A549 (cell line): ENCODE measurements around the gene YBEY. TPM values are rescaled to one million over a fixed set of nuclear protein-coding genes. Genes with fewer than 3 reads are reported as not detected.

Experiments used
- ATAC-seq, 2 experiments: fragments of 200-7000 bp in 1 of 2; fragments of >200 bp in 1 of 2; cut with Nextera tagmentation in 1 of 2; cut with Tn5 transposase in 1 of 2; 3 replicates each; pipeline versions ENCODE4 v1.8.0 to v1.9.1; 2018 to 2020; ENCODE audit warnings: mild to moderate bottlenecking in 1 of 2, moderate library complexity in 1 of 2
- CTCF ChIA-PET: fragments of 300-600 bp; sonication (Branson Sonifier 250); formaldehyde crosslinking; extraction: SDS; loops from one replicate; lab custom pipeline; 2021; ENCODE audit warnings: antibody characterized with exemption, inconsistent platforms; lab: Yijun Ruan, JAX
- POLR2A ChIA-PET: fragments of 350-600 bp; formaldehyde crosslinking; extraction: SDS; loops from one replicate; lab custom pipeline; 2021; ENCODE audit warnings: antibody characterized with exemption, inconsistent platforms; lab: Yijun Ruan, JAX
- DNase-seq, 2 experiments: peaks; one replicate each; pipeline versions ENCODE4 v3.0.0 to v3.0.0-alpha.2; 2011 to 2016; ENCODE audit warnings: low read depth in 1 of 2, low spot score in 1 of 2
- FAIRE-seq: peaks from 2 replicates; lab custom pipeline; 2011; peaks lifted over from hg19 to GRCh38; lab: Jason Lieb, UNC
- H3K27ac ChIP-seq, 2 experiments: fragments of >200 bp; sonication (Bioruptor Twin); formaldehyde crosslinking; 3 replicates each; pipeline ENCODE4 v1.5.1; 2016 to 2017
- H3K4me1 ChIP-seq: fragments of >200 bp; sonication (Bioruptor Twin); formaldehyde crosslinking; 3 replicates; pipeline ENCODE4 v1.6.1; 2016
- H3K4me2 ChIP-seq: fragments of >200 bp; sonication (Bioruptor Twin); formaldehyde crosslinking; 3 replicates; pipeline ENCODE4 v1.6.1; 2016
- H3K4me3 ChIP-seq: fragments of >200 bp; sonication (Bioruptor Twin); formaldehyde crosslinking; 3 replicates; pipeline ENCODE4 v1.5.1; 2016
- H3K9me3 ChIP-seq: fragments of >200 bp; sonication (Bioruptor Twin); formaldehyde crosslinking; 3 replicates; pipeline ENCODE4 v1.6.1; 2016
- BCL3 ChIP-seq: fragments of >200 bp; sonication (Bioruptor Twin); formaldehyde crosslinking; IDR thresholded peaks from 3 replicates; pipeline ENCODE4 v1.6.1; 2016
- BHLHE40 ChIP-seq: IDR thresholded peaks from 2 replicates; pipeline ENCODE4 v1.6.1; 2012; ENCODE audit warnings: low read depth, low read length, inconsistent platforms
- CBX2 ChIP-seq: fragments of 200-600 bp; sonication (generic); IDR thresholded peaks from 2 replicates; pipeline ENCODE4 v1.6.1; 2016; ENCODE audit warnings: low read depth, mild to moderate bottlenecking, borderline replicate concordance
- CBX8 ChIP-seq: fragments of 200-600 bp; sonication (generic); IDR thresholded peaks from 2 replicates; pipeline ENCODE4 v1.6.1; 2016
- CHD2 ChIP-seq: fragments of 150-350 bp; IDR thresholded peaks from 2 replicates; pipeline ENCODE4 v1.6.1; 2014; ENCODE audit warnings: low read length; ENCODE audit not compliant: partially characterized antibody
- EHF ChIP-seq: fragments of 250-450 bp; sonication (Bioruptor Pico); IDR thresholded peaks from 2 replicates; pipeline ENCODE4 v1.5.0; 2020; ENCODE audit warnings: mild to moderate bottlenecking
- EHMT2 ChIP-seq: fragments of 200-600 bp; sonication (generic); IDR thresholded peaks from 2 replicates; pipeline ENCODE4 v1.6.1; 2016; ENCODE audit warnings: antibody characterized with exemption, low read depth, mild to moderate bottlenecking, moderate library complexity
- EP300 ChIP-seq, 2 experiments: fragments of >200 bp; sonication (Bioruptor Twin); formaldehyde crosslinking; IDR thresholded peaks; 2 replicates in 1 of 2; 3 replicates in 1 of 2; pipeline ENCODE4 v1.6.1; 2016 to 2017
- FOSL2 ChIP-seq, 2 experiments: fragments of 450-650 bp in 1 of 2; fragments of >200 bp in 1 of 2; sonication (Bioruptor Twin) in 1 of 2; formaldehyde crosslinking; IDR thresholded peaks; 2 replicates each; pipeline versions ENCODE4 v1.5.0 to v1.6.1; 2016 to 2020; ENCODE audit warnings: mild to moderate bottlenecking in 1 of 2, moderate library complexity in 1 of 2
- FOXS1 ChIP-seq: fragments of 250-450 bp; sonication (Bioruptor Pico); IDR thresholded peaks from 2 replicates; pipeline ENCODE4 v1.5.0; 2020; ENCODE audit warnings: mild to moderate bottlenecking, moderate library complexity
- HDAC2 ChIP-seq: fragments of 200-600 bp; sonication (generic); IDR thresholded peaks from 2 replicates; pipeline ENCODE4 v1.6.1; 2016
- HES2 ChIP-seq: fragments of >200 bp; sonication (Bioruptor Twin); formaldehyde crosslinking; IDR thresholded peaks from 2 replicates; pipeline ENCODE4 v1.6.1; 2016
- HEYL ChIP-seq: fragments of 250-450 bp; sonication (Bioruptor Pico); IDR thresholded peaks from 2 replicates; pipeline ENCODE4 v1.8.0; 2021; ENCODE audit warnings: mild to moderate bottlenecking, moderate library complexity
- HOXA7 ChIP-seq: fragments of 250-450 bp; sonication (Bioruptor Pico); IDR thresholded peaks from 2 replicates; pipeline ENCODE4 v1.5.0; 2020; ENCODE audit warnings: mild to moderate bottlenecking, moderate library complexity
- HOXB13 ChIP-seq: fragments of 250-450 bp; sonication (Bioruptor Pico); IDR thresholded peaks from 2 replicates; pipeline ENCODE4 v1.5.0; 2020; ENCODE audit warnings: low read depth, mild to moderate bottlenecking, moderate library complexity
- KDM5A ChIP-seq: fragments of 200-600 bp; sonication (generic); IDR thresholded peaks from 2 replicates; pipeline ENCODE4 v1.6.1; 2016; ENCODE audit warnings: antibody characterized with exemption, mild to moderate bottlenecking
- NFE2L2 ChIP-seq: fragments of 150-350 bp; conservative IDR thresholded peaks from 2 replicates; pipeline ENCODE4 v1.6.1; 2014; ENCODE audit warnings: low read length
- NPAS2 ChIP-seq: fragments of 250-450 bp; sonication (Bioruptor Pico); IDR thresholded peaks from 2 replicates; pipeline ENCODE4 v1.8.0; 2022; ENCODE audit warnings: mild to moderate bottlenecking, moderate library complexity, borderline replicate concordance
- NR3C1 ChIP-seq: fragments of >200 bp; sonication (Bioruptor Twin); formaldehyde crosslinking; IDR thresholded peaks from 3 replicates; pipeline ENCODE4 v1.6.1; 2017
- PHF8 ChIP-seq: fragments of 200-600 bp; sonication (generic); IDR thresholded peaks from 2 replicates; pipeline ENCODE4 v1.6.1; 2016; ENCODE audit warnings: low read depth, mild to moderate bottlenecking, antibody characterized with exemption, moderate library complexity, borderline replicate concordance
- POLR2A ChIP-seq: IDR thresholded peaks from 2 replicates; pipeline ENCODE4 v1.6.1; 2012; ENCODE audit warnings: mild to moderate bottlenecking, low read length
- RAD21 ChIP-seq, 2 experiments: fragments of >200 bp in 1 of 2; sonication (Bioruptor Twin) in 1 of 2; formaldehyde crosslinking in 1 of 2; IDR thresholded peaks in 1 of 2; conservative IDR thresholded peaks in 1 of 2; 2 replicates in 1 of 2; 3 replicates in 1 of 2; pipeline ENCODE4 v1.6.1; 2012 to 2018; ENCODE audit warnings: inconsistent platforms in 1 of 2
- RARB ChIP-seq: fragments of 250-450 bp; sonication (Bioruptor Pico); IDR thresholded peaks from 2 replicates; pipeline ENCODE4 v1.8.0; 2021; ENCODE audit warnings: mild to moderate bottlenecking, moderate library complexity
- TFCP2L1 ChIP-seq: fragments of 250-450 bp; sonication (Bioruptor Pico); IDR thresholded peaks from 2 replicates; pipeline ENCODE4 v1.5.0; 2021; ENCODE audit warnings: mild to moderate bottlenecking
- ZC3H11A ChIP-seq: fragments of 450-650 bp; IDR thresholded peaks from 2 replicates; pipeline ENCODE4 v1.6.1; 2014; ENCODE audit warnings: antibody characterized with exemption, mild to moderate bottlenecking
- ZFP36 ChIP-seq: fragments of 450-650 bp; IDR thresholded peaks from 2 replicates; pipeline ENCODE4 v1.6.1; 2014; ENCODE audit warnings: borderline replicate concordance; ENCODE audit not compliant: partially characterized antibody
- ZNF302 ChIP-seq: fragments of 250-450 bp; sonication (Bioruptor Pico); IDR thresholded peaks from 2 replicates; pipeline ENCODE4 v1.9.0; 2021; ENCODE audit warnings: inconsistent platforms, mild to moderate bottlenecking, moderate library complexity
- WGBS: methylation state at CpG from one replicate; pipeline ENCODE4 v1.1.6; 2017; ENCODE audit errors: missing lambda C conversion rate; 5-methylcytosine and 5-hydroxymethylcytosine counted together
- polyA plus RNA-seq, 4 experiments: library from polyadenylated mRNA; depleted of rRNA in 3 of 4; stranded (reverse); fragments of >200 nt; fragmentation: RNase III in 1 of 4; extraction: RNeasy Plus Mini Kit Qiagen cat#74134 plus additional on column Dnase treatment in 1 of 4; gene quantifications; 2 replicates in 3 of 4; 3 replicates in 1 of 4; pipeline ENCODE4 v1.2.3, GENCODE V29; 2011 to 2017
- TF ChIP-seq, protein P1 (sequence below): fragments of 150-350 bp; IDR thresholded peaks from 2 replicates; pipeline ENCODE4 v1.6.1; 2014; ENCODE audit warnings: low read depth, mild to moderate bottlenecking, low read length
- TF ChIP-seq, protein P2 (sequence below): fragments of 200-600 bp; sonication (generic); IDR thresholded peaks from 2 replicates; pipeline ENCODE4 v1.6.1; 2016; ENCODE audit warnings: antibody characterized with exemption, mild to moderate bottlenecking, moderate library complexity

The YBEY gene
- polyA plus RNA-seq, 2 of the 4 experiments (the other 2 are of a cell fraction), result 31.8 to 45.4 TPM

DNA sequence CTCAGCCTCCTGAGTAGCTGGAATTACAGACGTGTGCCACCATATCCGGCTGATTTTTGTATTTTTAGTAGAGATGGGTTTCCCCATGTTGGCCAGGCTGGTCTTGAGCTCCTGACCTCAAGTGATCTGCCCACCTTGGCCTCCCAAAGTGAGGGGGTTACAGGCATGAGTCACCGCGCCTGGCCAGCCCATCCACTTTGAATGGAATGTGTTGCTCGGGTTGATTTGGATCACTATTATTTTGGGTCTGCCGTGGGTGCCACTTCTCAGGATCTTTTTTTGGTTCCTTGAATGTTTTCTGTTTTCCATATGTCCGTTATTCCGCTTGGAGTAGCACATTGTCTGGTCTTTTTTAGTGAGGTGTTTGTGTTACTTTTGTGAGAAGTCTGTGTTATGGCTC, 54.9 kb downstream of the YBEY start:
- 97% methylated on average over 7 of the region's 8 CpGs for WGBS
- Histone ChIP-seq H3K9me3 (no peaks in the 10 kb centered on the region), H3K27ac (no peak overlapping the region), H3K4me3 (no peak overlapping the region), H3K4me1 (no peaks in the 10 kb centered on the region), H3K4me2 (no peak overlapping the region)
- ChIA-PET CTCF (interaction anchor here (1.3 kb wide), 1 partner anchor 25 kb away, joined by 3 read pairs; no protein-coding TSS in a partner anchor), POLR2A (no interaction called here)
- DNase-seq, result no peak
- TF ChIP-seq EP300 (IDR thresholded peaks at IDR 0.05) (no peak), CHD2 (no peak), CBX2 (no peak), NR3C1 (no peak), ZFP36 (no peak), NFE2L2 (no peak), RAD21 (conservative IDR thresholded peaks at IDR 0.05 in 1 of 2, IDR thresholded peaks at IDR 0.05 in 1 of 2) (no peak), HOXB13 (CRISPR knock-in tag) (no peak)
- ATAC-seq, result no peak
- no peak for FAIRE-seq

DNA sequence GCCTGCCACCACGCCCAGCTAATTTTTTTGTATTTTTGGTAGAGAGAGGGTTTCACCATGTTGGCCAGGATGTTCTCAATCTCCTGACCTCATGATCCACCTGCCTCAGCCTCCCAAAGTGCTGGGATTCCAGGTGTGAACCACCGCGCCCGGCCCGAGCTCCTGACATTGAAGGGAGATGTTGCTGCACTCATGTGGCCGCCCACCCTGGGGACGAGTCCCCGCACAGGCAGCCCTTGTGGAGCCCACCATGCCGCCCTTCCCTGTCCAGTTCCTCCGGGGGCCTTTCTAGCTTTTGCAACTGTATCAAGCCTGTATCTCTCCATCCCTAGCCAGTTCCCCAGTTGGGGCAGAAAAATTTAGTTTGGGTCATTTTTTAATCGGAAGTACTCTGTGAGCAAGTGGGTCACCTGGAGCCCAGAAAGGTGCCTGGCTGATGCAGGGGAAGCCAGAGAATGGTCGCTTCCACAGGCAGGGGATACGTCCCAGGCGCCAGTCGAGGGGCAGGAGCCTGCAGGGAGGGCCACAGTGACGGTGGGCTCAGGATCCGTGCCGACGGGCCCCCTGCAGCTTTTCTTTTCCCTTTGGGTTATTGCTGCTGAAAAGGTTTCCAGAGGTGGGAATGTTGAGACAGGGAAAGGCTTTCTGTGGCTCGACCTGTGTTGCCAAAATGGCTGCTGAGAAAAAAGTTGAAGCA, 58.2 kb downstream of the YBEY start:
- no peak for ATAC-seq
- no peak for DNase-seq
- H3K9me3 ChIP-seq, result no peaks in the 10 kb centered on the region
- ChIA-PET CTCF (no interaction called here), POLR2A (no interaction called here)
- H3K4me1 ChIP-seq, result no peaks in the 10 kb centered on the region
- 97% methylated on average over 6 of the region's 20 CpGs for WGBS
- H3K27ac ChIP-seq, result no peak overlapping the region
- H3K4me2 ChIP-seq, result no peak overlapping the region
- no peak overlapping the region for H3K4me3 ChIP-seq
- no peak for TF ChIP-seq CBX8
- no peak for TF ChIP-seq BHLHE40
- TF ChIP-seq, protein P1, sequence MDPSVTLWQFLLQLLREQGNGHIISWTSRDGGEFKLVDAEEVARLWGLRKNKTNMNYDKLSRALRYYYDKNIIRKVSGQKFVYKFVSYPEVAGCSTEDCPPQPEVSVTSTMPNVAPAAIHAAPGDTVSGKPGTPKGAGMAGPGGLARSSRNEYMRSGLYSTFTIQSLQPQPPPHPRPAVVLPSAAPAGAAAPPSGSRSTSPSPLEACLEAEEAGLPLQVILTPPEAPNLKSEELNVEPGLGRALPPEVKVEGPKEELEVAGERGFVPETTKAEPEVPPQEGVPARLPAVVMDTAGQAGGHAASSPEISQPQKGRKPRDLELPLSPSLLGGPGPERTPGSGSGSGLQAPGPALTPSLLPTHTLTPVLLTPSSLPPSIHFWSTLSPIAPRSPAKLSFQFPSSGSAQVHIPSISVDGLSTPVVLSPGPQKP, result no peak
- no peak for TF ChIP-seq BCL3
- no peak for TF ChIP-seq ZNF302 (CRISPR knock-in tag)
- TF ChIP-seq TFCP2L1 (CRISPR knock-in tag), result no peak
- TF ChIP-seq ZC3H11A, result no peak
- TF ChIP-seq ZFP36, result no peak
- no peak for TF ChIP-seq HES2
- no peak for TF ChIP-seq RAD21 (conservative IDR thresholded peaks at IDR 0.05 in 1 of 2, IDR thresholded peaks at IDR 0.05 in 1 of 2)
- TF ChIP-seq HDAC2, result no peak
- no peak for TF ChIP-seq KDM5A
- no peak for TF ChIP-seq EHF (CRISPR knock-in tag)
- no peak for TF ChIP-seq PHF8
- TF ChIP-seq HEYL (CRISPR knock-in tag), result no peak
- FAIRE-seq, result no peak

- POLR2A ChIA-PET, result no interaction called here
- Histone ChIP-seq H3K4me2 (no peak overlapping the region), H3K27ac (no peak overlapping the region), H3K9me3 (no peaks in the 10 kb centered on the region), H3K4me3 (no peak overlapping the region), H3K4me1 (no peaks in the 10 kb centered on the region)
- FAIRE-seq (no peak), DNase-seq (no peak), ATAC-seq (no peak)
- 89% methylated on average over 14 of the region's 14 CpGs for WGBS
- CTCF ChIA-PET, result no interaction called here
- TF ChIP-seq NPAS2 (no peak), RARB (no peak), POLR2A (no peak), TFCP2L1 (CRISPR knock-in tag) (no peak), HEYL (CRISPR knock-in tag) (no peak), HES2 (no peak), FOXS1 (CRISPR knock-in tag) (no peak), FOSL2 (IDR thresholded peaks at IDR 0.05) (no peak), FOSL2 (CRISPR knock-in tag; IDR thresholded peaks at IDR 0.05) (no peak), EHF (CRISPR knock-in tag) (no peak), HOXA7 (CRISPR knock-in tag) (no peak), EHMT2 (no peak), HDAC2 (no peak)
- TF ChIP-seq, protein P2, sequence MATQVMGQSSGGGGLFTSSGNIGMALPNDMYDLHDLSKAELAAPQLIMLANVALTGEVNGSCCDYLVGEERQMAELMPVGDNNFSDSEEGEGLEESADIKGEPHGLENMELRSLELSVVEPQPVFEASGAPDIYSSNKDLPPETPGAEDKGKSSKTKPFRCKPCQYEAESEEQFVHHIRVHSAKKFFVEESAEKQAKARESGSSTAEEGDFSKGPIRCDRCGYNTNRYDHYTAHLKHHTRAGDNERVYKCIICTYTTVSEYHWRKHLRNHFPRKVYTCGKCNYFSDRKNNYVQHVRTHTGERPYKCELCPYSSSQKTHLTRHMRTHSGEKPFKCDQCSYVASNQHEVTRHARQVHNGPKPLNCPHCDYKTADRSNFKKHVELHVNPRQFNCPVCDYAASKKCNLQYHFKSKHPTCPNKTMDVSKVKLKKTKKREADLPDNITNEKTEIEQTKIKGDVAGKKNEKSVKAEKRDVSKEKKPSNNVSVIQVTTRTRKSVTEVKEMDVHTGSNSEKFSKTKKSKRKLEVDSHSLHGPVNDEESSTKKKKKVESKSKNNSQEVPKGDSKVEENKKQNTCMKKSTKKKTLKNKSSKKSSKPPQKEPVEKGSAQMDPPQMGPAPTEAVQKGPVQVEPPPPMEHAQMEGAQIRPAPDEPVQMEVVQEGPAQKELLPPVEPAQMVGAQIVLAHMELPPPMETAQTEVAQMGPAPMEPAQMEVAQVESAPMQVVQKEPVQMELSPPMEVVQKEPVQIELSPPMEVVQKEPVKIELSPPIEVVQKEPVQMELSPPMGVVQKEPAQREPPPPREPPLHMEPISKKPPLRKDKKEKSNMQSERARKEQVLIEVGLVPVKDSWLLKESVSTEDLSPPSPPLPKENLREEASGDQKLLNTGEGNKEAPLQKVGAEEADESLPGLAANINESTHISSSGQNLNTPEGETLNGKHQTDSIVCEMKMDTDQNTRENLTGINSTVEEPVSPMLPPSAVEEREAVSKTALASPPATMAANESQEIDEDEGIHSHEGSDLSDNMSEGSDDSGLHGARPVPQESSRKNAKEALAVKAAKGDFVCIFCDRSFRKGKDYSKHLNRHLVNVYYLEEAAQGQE, result no peak
Observed at GRCh38 chr21:46345861-46346260, 59.7 kb downstream of the YBEY start.
